ENCODE measurements around the gene TNFRSF8. TPM values are rescaled to one million over a fixed set of nuclear protein-coding genes. Genes with fewer than 3 reads are reported as not detected.

TNFRSF8 gene
- total RNA-seq, 1 experiment from 2014 or later, result 2.9 TPM

DNA sequence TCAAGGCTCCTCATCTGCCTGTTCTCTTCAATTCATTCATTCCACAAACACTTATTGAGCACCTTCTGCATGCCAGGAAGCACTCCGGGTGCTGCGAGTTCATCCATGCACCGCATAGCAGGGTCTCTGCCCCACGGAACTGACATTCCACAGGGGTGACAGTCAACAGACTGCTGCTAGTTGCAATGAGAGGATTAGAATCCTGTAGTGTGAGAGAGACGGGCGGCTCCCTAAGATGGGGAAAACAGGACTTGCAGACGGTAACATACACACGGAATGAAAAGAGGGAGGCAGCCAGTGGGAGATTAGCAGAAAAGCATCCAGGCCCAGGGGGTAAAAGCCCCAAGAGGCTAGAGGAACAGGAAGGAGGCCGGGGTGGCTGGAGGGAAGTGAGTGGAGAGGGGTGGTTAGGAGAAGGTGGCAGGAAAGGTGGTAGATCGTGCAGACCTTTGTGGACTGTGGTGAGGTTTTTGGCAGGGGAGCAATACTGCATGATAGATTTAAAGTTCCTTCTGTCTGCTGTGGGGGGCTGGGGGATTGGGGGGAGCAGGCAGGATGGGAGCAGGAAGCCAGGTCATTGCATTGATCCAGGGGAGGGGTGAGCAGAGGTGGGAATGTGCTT lies 6.6 kb downstream of the TNFRSF8 start:
- no peak overlapping the region; a peak in 1 of 5 replicates for H3K4me3 Mint-ChIP-seq
- TF ChIP-seq, protein P1, sequence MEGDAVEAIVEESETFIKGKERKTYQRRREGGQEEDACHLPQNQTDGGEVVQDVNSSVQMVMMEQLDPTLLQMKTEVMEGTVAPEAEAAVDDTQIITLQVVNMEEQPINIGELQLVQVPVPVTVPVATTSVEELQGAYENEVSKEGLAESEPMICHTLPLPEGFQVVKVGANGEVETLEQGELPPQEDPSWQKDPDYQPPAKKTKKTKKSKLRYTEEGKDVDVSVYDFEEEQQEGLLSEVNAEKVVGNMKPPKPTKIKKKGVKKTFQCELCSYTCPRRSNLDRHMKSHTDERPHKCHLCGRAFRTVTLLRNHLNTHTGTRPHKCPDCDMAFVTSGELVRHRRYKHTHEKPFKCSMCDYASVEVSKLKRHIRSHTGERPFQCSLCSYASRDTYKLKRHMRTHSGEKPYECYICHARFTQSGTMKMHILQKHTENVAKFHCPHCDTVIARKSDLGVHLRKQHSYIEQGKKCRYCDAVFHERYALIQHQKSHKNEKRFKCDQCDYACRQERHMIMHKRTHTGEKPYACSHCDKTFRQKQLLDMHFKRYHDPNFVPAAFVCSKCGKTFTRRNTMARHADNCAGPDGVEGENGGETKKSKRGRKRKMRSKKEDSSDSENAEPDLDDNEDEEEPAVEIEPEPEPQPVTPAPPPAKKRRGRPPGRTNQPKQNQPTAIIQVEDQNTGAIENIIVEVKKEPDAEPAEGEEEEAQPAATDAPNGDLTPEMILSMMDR (conservative IDR thresholded peaks at IDR 0.05), result no peak
- Histone ChIP-seq H3K4me1 (ENCODE audit: insufficient read depth, low read length) (peaks cover 11% of the 10 kb centered on the region; the same call in 1 of the 2 replicates), H3K23me2 (ENCODE audit: insufficient read length, low read depth, low read length, poor library complexity, severe bottlenecking) (no peaks in the 10 kb centered on the region), H4K5ac (ENCODE audit: insufficient read length, low read depth, low read length) (no peak overlapping the region), H4K8ac (replicated peaks; ENCODE audit: insufficient read length, low read depth, low read length) (no peak overlapping the region), H3K18ac (ENCODE audit: insufficient read length, low read depth, low read length) (peak overlapping the region; percentile 8), H3K23ac (ENCODE audit: insufficient read length, low read depth, low read length) (no peak overlapping the region), H3K27ac (ENCODE audit: insufficient read length, low read depth, low read length) (no peak overlapping the region), H2BK5ac (ENCODE audit: insufficient read length, low read length) (no peak overlapping the region), H2BK20ac (ENCODE audit: low read depth, low read length, poor library complexity, severe bottlenecking) (no peak overlapping the region), H4K20me1 (ENCODE audit: control insufficient read depth, insufficient read depth, insufficient read length) (peaks cover 3% of the 10 kb centered on the region), H2BK120ac (ENCODE audit: low read depth, low read length, poor library complexity, severe bottlenecking) (no peak overlapping the region), H3K4ac (ENCODE audit: low read depth, low read length) (no peak overlapping the region), H3K9ac (ENCODE audit: extremely low read depth, insufficient read length, low read length) (no peak overlapping the region), H3K79me2 (ENCODE audit: insufficient read depth, low read length) (peaks cover 1% of the 10 kb centered on the region; the same call in 1 of the 2 replicates), H3K9me3 (ENCODE audit: control insufficient read depth, low read depth, low read length) (no peaks in the 10 kb centered on the region), H3K56ac (ENCODE audit: insufficient read length, low read depth, low read length) (no peak overlapping the region), H2BK15ac (ENCODE audit: low read depth, low read length) (no peak overlapping the region), H3T11ph (ENCODE audit: low read length) (no peak overlapping the region), H2BK12ac (ENCODE audit: insufficient read length, low read depth, low read length) (no peak overlapping the region), H4K91ac (ENCODE audit: insufficient read length, low read depth, low read length) (no peak overlapping the region), H3K27me3 (ENCODE audit: insufficient read depth, low read length) (no peaks in the 10 kb centered on the region), H3K4me2 (ENCODE audit: insufficient read depth, insufficient read length, low read length) (no peak overlapping the region), H2AFZ (ENCODE audit: low read length) (no peak overlapping the region), H3K14ac (ENCODE audit: insufficient read depth, low read length) (no peak overlapping the region), H3K79me1 (ENCODE audit: insufficient read depth, low read depth, low read length, poor library complexity, severe bottlenecking) (no peaks in the 10 kb centered on the region), H2AK5ac (ENCODE audit: insufficient read length, low read length) (no peak overlapping the region)
- H3K27ac Mint-ChIP-seq, result 0 out of 7 replicates have a peak overlapping the region, but pooled peaks of 1 of the 3 experiments have one; percentile 9
- DNase-seq, result no peak
- H3K9me3 Mint-ChIP-seq, result no peaks in the 10 kb centered on the region
- H3K27me3 Mint-ChIP-seq (ENCODE audit: low read depth), result peaks cover 4% of the 10 kb centered on the region
- H3K4me1 Mint-ChIP-seq, result peaks cover 36 to 53% of the 10 kb centered on the region in 2 experiments
- H3K36me3 Mint-ChIP-seq (ENCODE audit: insufficient read depth in 1 of 3, low read depth in 3 of 3), result peaks cover 0 to 4% (median 0%) of the 10 kb centered on the region in 3 experiments; a peak in 1 of 7 replicates
- no CpG with 5 or more reads among the region's 10 CpGs for WGBS (ENCODE audit: extremely low coverage, insufficient read length, low lambda C conversion rate)
